Stomach smooth muscle (tissue), 2 donors: ENCODE results near the gene PDIA5.
A peak's percentile ranks its signal among the peaks of the same experiment; 100 is the strongest.

Experiments
- H3K27ac ChIP-seq: one replicate; pipeline ENCODE4 v1.7.0; 2013; ENCODE audit warnings: mild to moderate bottlenecking, low read length, inconsistent platforms
- H3K27me3 ChIP-seq, 2 donors: one replicate each; pipeline ENCODE4 v1.7.0; 2013; ENCODE audit warnings: low read length in 2 of 2; ENCODE audit not compliant: insufficient read depth in 2 of 2, control insufficient read depth in 1 of 2
- H3K36me3 ChIP-seq, 2 donors: one replicate each; pipeline ENCODE4 v1.7.0; 2013; ENCODE audit warnings: low read length in 2 of 2; ENCODE audit not compliant: control insufficient read depth in 2 of 2, insufficient read depth in 2 of 2
- H3K4me1 ChIP-seq: one replicate; pipeline ENCODE4 v1.7.0; 2013; ENCODE audit warnings: low read length; ENCODE audit not compliant: control insufficient read depth, insufficient read depth
- H3K4me3 ChIP-seq, 2 donors: one replicate each; pipeline ENCODE4 v1.7.0; 2013; ENCODE audit warnings: low read length in 2 of 2
- H3K9ac ChIP-seq, 2 donors: one replicate each; pipeline ENCODE4 v1.7.0; 2013; ENCODE audit warnings: low read length in 2 of 2, mild to moderate bottlenecking in 1 of 2
- H3K9me3 ChIP-seq, 2 donors: one replicate each; pipeline ENCODE4 v1.7.0; 2013; ENCODE audit warnings: low read length in 2 of 2; ENCODE audit not compliant: control insufficient read depth in 2 of 2
- donor health status: healthy.
- donor health status: Pancreatic carcinoma.

PDIA5 gene

GRCh38 chr3:123094516-123095313 is 27.9 kb downstream of the PDIA5 start:
- Histone ChIP-seq H3K9ac (no peak overlapping the region), H3K27me3 (no peaks in the 10 kb centered on the region), H3K9me3 (no peaks in the 10 kb centered on the region), H3K4me1 (peaks cover 54% of the 10 kb centered on the region), H3K4me3 (no peak overlapping the region), H3K36me3 (peaks cover 0 to 4% of the 10 kb centered on the region in 2 donors), H3K27ac (no peak overlapping the region)

- Histone ChIP-seq H3K27ac (no peak overlapping the region), H3K36me3 (peaks cover 0 to 5% of the 10 kb centered on the region in 2 donors)
These were observed 29.3 kb downstream of the PDIA5 start for GRCh38 chr3:123096126-123096525.

GRCh38 chr3:123096731-123097130 is 29.9 kb downstream of the PDIA5 start:
- peaks cover 0 to 5% of the 10 kb centered on the region in 2 donors for H3K36me3 ChIP-seq
- no peak overlapping the region for H3K27ac ChIP-seq
- no peaks in the 10 kb centered on the region for H3K27me3 ChIP-seq
- no peak overlapping the region for H3K9ac ChIP-seq
- peak overlapping the region; percentile 3 to 30 for H3K4me3 ChIP-seq
- H3K4me1 ChIP-seq, result peaks cover 37% of the 10 kb centered on the region
- no peaks in the 10 kb centered on the region for H3K9me3 ChIP-seq

More at GRCh38 chr3:123096126-123096525, 29.3 kb downstream of the PDIA5 start:
- Histone ChIP-seq H3K9me3 (no peaks in the 10 kb centered on the region), H3K4me1 (peaks cover 41% of the 10 kb centered on the region), H3K9ac (no peak overlapping the region), H3K27me3 (no peaks in the 10 kb centered on the region), H3K4me3 (no peak overlapping the region)

GRCh38 chr3:123098426-123099330 is 31.9 kb downstream of the PDIA5 start:
- Histone ChIP-seq H3K27ac (no peak overlapping the region), H3K9me3 (no peaks in the 10 kb centered on the region), H3K36me3 (peaks cover 3 to 11% of the 10 kb centered on the region in 2 donors), H3K4me1 (peaks cover 37% of the 10 kb centered on the region), H3K27me3 (no peaks in the 10 kb centered on the region), H3K4me3 (no peak overlapping the region), H3K9ac (no peak overlapping the region)

- H3K36me3 ChIP-seq, result peaks cover 3 to 13% of the 10 kb centered on the region in 2 donors
- H3K9me3 ChIP-seq, result no peaks in the 10 kb centered on the region
- no peak overlapping the region for H3K27ac ChIP-seq
- peaks cover 37% of the 10 kb centered on the region for H3K4me1 ChIP-seq
- H3K27me3 ChIP-seq, result no peaks in the 10 kb centered on the region
- H3K4me3 ChIP-seq, result no peak overlapping the region
- H3K9ac ChIP-seq, result no peak overlapping the region
These were observed 32.7 kb downstream of the PDIA5 start for GRCh38 chr3:123099331-123100192.

GRCh38 chr3:123100193-123100776 is 33.5 kb downstream of the PDIA5 start:
- H3K4me3 ChIP-seq, result no peak overlapping the region
- H3K27ac ChIP-seq, result no peak overlapping the region
- no peaks in the 10 kb centered on the region for H3K27me3 ChIP-seq
- no peaks in the 10 kb centered on the region for H3K9me3 ChIP-seq
- H3K4me1 ChIP-seq, result peaks cover 37% of the 10 kb centered on the region
- H3K9ac ChIP-seq, result no peak overlapping the region
- H3K36me3 ChIP-seq, result peaks cover 3 to 12% of the 10 kb centered on the region in 2 donors

- Histone ChIP-seq H3K4me1 (peaks cover 23% of the 10 kb centered on the region), H3K36me3 (peaks cover 12% of the 10 kb centered on the region in 2 donors)
These were observed 35.4 kb downstream of the PDIA5 start for GRCh38 chr3:123102249-123102648.

GRCh38 chr3:123102826-123103225 is 36.0 kb downstream of the PDIA5 start:
- H3K27me3 ChIP-seq, result no peaks in the 10 kb centered on the region
- H3K9ac ChIP-seq, result no peak overlapping the region
- H3K4me3 ChIP-seq, result no peak overlapping the region
- H3K36me3 ChIP-seq, result peaks cover 16% of the 10 kb centered on the region in 2 donors
- H3K4me1 ChIP-seq, result peaks cover 18% of the 10 kb centered on the region
- no peaks in the 10 kb centered on the region for H3K9me3 ChIP-seq
- H3K27ac ChIP-seq, result no peak overlapping the region

More at GRCh38 chr3:123102249-123102648, 35.4 kb downstream of the PDIA5 start:
- Histone ChIP-seq H3K27ac (no peak overlapping the region), H3K4me3 (no peak overlapping the region), H3K27me3 (no peaks in the 10 kb centered on the region), H3K9ac (no peak overlapping the region), H3K9me3 (no peaks in the 10 kb centered on the region)

- no peak overlapping the region for H3K4me3 ChIP-seq
- H3K27ac ChIP-seq, result no peak overlapping the region
- no peak overlapping the region for H3K9ac ChIP-seq
- H3K9me3 ChIP-seq, result no peaks in the 10 kb centered on the region
- H3K36me3 ChIP-seq, result peaks cover 17 to 19% of the 10 kb centered on the region in 2 donors
- no peaks in the 10 kb centered on the region for H3K27me3 ChIP-seq
- peaks cover 2% of the 10 kb centered on the region for H3K4me1 ChIP-seq
These were observed 37.7 kb downstream of the PDIA5 start for GRCh38 chr3:123104550-123104949.
